K562 (cell line): ENCODE measurements around the gene OMG. TPM values are rescaled to one million over a fixed set of nuclear protein-coding genes. Genes with fewer than 3 reads are reported as not detected.

Source experiments
- ATAC-seq: fragments of 200-7000 bp; cut with Tn5 transposase; 3 replicates; pipeline ENCODE4 v1.9.1; 2020; ENCODE audit warnings: moderate library complexity
- BruUV-seq: library from RNA; stranded (reverse); fragments of 400-500 nt; replicated peaks from 2 replicates; lab custom pipeline; 2021; lab: Mats Ljungman, UMichigan
- CTCF ChIA-PET: fragments of 300-600 bp; formaldehyde crosslinking; extraction: SDS; loops from one replicate; lab custom pipeline; 2021; ENCODE audit warnings: low intra/inter-chr PET ratio; lab: Yijun Ruan, JAX
- POLR2A ChIA-PET: fragments of 300-600, 350-650 bp; sonication (Branson Sonifier 250); formaldehyde crosslinking; extraction: SDS; loops from one replicate; lab custom pipeline; 2021; ENCODE audit warnings: antibody characterized with exemption, inconsistent platforms; lab: Yijun Ruan, JAX
- DNase-seq, 4 experiments: peaks; one replicate each; pipeline versions ENCODE4 v3.0.0 to v3.0.0-alpha.2; 2011 to 2018; ENCODE audit warnings: low spot score in 3 of 4, mixed read lengths in 3 of 4; ENCODE audit errors: extremely low read depth in 1 of 4
- FAIRE-seq: peaks from 2 replicates; lab custom pipeline; 2011; peaks lifted over from hg19 to GRCh38; lab: Jason Lieb, UNC
- H2AFZ ChIP-seq: 2 replicates; pipeline ENCODE4 v1.6.0; 2011; ENCODE audit warnings: low read depth, low read length, control low read depth, inconsistent platforms
- H3K27ac ChIP-seq: fragments of 200-600 bp; 3 replicates; pipeline ENCODE4 v1.8.0; 2011; ENCODE audit warnings: low read depth, mild to moderate bottlenecking, control low read depth, inconsistent platforms, low read length, moderate library complexity, mixed read lengths; ENCODE audit errors: extremely low read depth
- H3K27me3 ChIP-seq, 2 experiments: fragments of 300-600 bp in 1 of 2; 2 replicates in 1 of 2; 3 replicates in 1 of 2; pipeline versions ENCODE4 v1.6.0 to v1.8.0; 2011; ENCODE audit warnings: inconsistent platforms in 2 of 2, low read length in 2 of 2, mild to moderate bottlenecking in 1 of 2, mixed read lengths in 1 of 2, moderate library complexity in 1 of 2; ENCODE audit not compliant: control insufficient read depth in 2 of 2, insufficient read depth in 2 of 2
- H3K36me3 ChIP-seq: fragments of 300-600 bp; 3 replicates; pipeline ENCODE4 v1.8.0; 2011; ENCODE audit warnings: mild to moderate bottlenecking, low read length, inconsistent platforms; ENCODE audit not compliant: control insufficient read depth, insufficient read depth
- H3K4me1 ChIP-seq, 2 experiments: fragments of 200-600 bp in 1 of 2; replicated peaks in 1 of 2; 2 replicates in 1 of 2; 3 replicates in 1 of 2; pipeline versions ENCODE4 v1.5.1 to v1.8.0; 2011; ENCODE audit warnings: inconsistent platforms in 2 of 2, low read length in 2 of 2, mild to moderate bottlenecking in 1 of 2, mixed read lengths in 1 of 2, moderate library complexity in 1 of 2; ENCODE audit not compliant: control insufficient read depth in 2 of 2, insufficient read depth in 2 of 2
- H3K4me2 ChIP-seq: 2 replicates; pipeline ENCODE4 v1.6.1; 2011; ENCODE audit warnings: low read length, control low read depth, inconsistent platforms, mixed read lengths; ENCODE audit not compliant: insufficient read depth
- H3K4me3 ChIP-seq: fragments of 200-600 bp; sonication (generic), shearing (Covaris generic); 2 replicates; pipeline ENCODE4 v1.5.1; 2016; ENCODE audit warnings: control low read depth, inconsistent platforms
- H3K79me2 ChIP-seq: fragments of 200-600 bp; 3 replicates; pipeline ENCODE4 v1.8.0; 2011; ENCODE audit warnings: low read length, inconsistent platforms; ENCODE audit not compliant: control insufficient read depth, insufficient read depth
- H3K9ac ChIP-seq, 2 experiments: 2 replicates each; pipeline versions ENCODE4 v1.6.0 to v1.6.1; 2011; ENCODE audit warnings: low read depth in 2 of 2, low read length in 2 of 2, control low read depth in 1 of 2, inconsistent platforms in 1 of 2, mild to moderate bottlenecking in 1 of 2, mixed read lengths in 1 of 2; ENCODE audit not compliant: insufficient read depth in 1 of 2
- H3K9me1 ChIP-seq: one replicate; pipeline ENCODE4 v1.6.0; 2011; ENCODE audit warnings: inconsistent platforms, mild to moderate bottlenecking, low read length, moderate library complexity; ENCODE audit not compliant: control insufficient read depth, insufficient read depth
- H3K9me3 ChIP-seq: replicated peaks from 2 replicates; pipeline ENCODE4 v1.5.1; 2011; ENCODE audit warnings: low read depth, low read length, inconsistent platforms; ENCODE audit not compliant: control insufficient read depth, insufficient read depth
- H4K20me1 ChIP-seq: replicated peaks from 2 replicates; pipeline ENCODE4 v1.6.1; 2011; ENCODE audit warnings: low read length, inconsistent platforms, mixed read lengths; ENCODE audit not compliant: control insufficient read depth, insufficient read depth
- ELF1 ChIP-seq: fragments of 200-800 bp; sonication (Bioruptor generic); IDR thresholded peaks from 2 replicates; pipeline ENCODE4 v1.6.1; 2016; ENCODE audit warnings: missing genetic modification characterization, missing compliant biosample characterization
- NCOR1 ChIP-seq: fragments of 450-650 bp; IDR thresholded peaks from 2 replicates; pipeline ENCODE4 v1.6.1; 2016; ENCODE audit warnings: mild to moderate bottlenecking, moderate library complexity
- PRPF4 ChIP-seq: fragments of 200-400 bp; formaldehyde crosslinking; IDR thresholded peaks from one replicate; pipeline ENCODE4 v1.6.1; 2017; ENCODE audit warnings: low read length, low read depth, mild to moderate bottlenecking; ENCODE audit not compliant: insufficient read depth, poor library complexity, severe bottlenecking
- SMC3 ChIP-seq: conservative IDR thresholded peaks from 2 replicates; pipeline ENCODE4 v1.6.1; 2011; ENCODE audit warnings: low read depth, low read length, improper control_type of control experiment; ENCODE audit not compliant: insufficient read depth
- in situ Hi-C: fragments of 300-500 bp; cut with MboI; formaldehyde crosslinking; loops from 4 replicates; pipeline ENCODE4 v1.15.0; 2018; ENCODE audit warnings: inconsistent platforms, mixed read lengths
- intact Hi-C: fragments of 100-400 bp; cut with micrococcal nuclease; formaldehyde crosslinking; loops from 2 replicates; pipeline ENCODE4 v1.14.2; 2022
- polyA plus RNA-seq, 8 experiments: library from polyadenylated mRNA; depleted of rRNA in 4 of 8; stranded (reverse) in 5 of 8; unstranded in 3 of 8; fragments of >200 nt; fragmentation: Nextera tagmentation in 2 of 8; fragmentation: Illumina TruSeq in 1 of 8; extraction: Ambion mirVana in 2 of 8; extraction: Trizol in 1 of 8; gene quantifications; 2 replicates each; pipeline versions ENCODE4 v1.2.1 to v1.2.3, GENCODE V29; 2011 to 2014; ENCODE audit warnings: inconsistent platforms in 1 of 8, missing spikeins in 1 of 8
- total RNA-seq, 7 experiments: library from RNA; depleted of rRNA in 6 of 7; stranded (reverse); fragments of >200 nt in 6 of 7; fragmentation: Illumina TruSeq in 2 of 7; extraction: Trizol in 2 of 7; gene quantifications; 2 replicates each; pipeline versions ENCODE4 v1.2.1 to v1.2.3, GENCODE V29; 2011 to 2021; ENCODE audit warnings: low replicate concordance in 1 of 7
- TF ChIP-seq, protein P1 (sequence below): fragments of 450-650 bp; IDR thresholded peaks from 2 replicates; pipeline ENCODE4 v1.6.1; 2014; ENCODE audit warnings: low read depth, mild to moderate bottlenecking, moderate library complexity, borderline replicate concordance

OMG gene
- total and polyA plus RNA-seq, 9 of the 15 experiments (the other 6 are each of a cell fraction or from before 2014, with no cell fraction given): 0.41 TPM; not detected in 8

DNA sequence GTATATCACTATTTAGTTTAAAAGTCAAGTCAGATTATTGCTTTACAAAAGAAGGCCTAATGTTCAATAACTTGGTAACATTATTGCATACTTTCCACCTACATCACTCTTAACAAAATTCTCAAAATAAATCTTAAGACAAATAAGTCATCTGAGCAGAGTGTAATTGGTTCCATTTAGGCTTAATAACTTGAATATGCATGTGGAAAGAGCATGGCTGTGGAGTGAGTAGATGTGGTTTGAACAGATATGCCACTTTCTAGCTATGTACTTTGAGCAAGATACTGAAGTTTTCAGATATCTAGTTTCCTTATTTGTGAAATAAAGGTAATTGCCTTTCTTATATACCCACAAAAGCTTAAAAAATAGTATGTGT, 31.1 kb upstream of the OMG start:
- H3K27ac ChIP-seq: no peak overlapping the region
- H3K4me1 ChIP-seq: no peaks in the 10 kb centered on the region
- no peaks in the 10 kb centered on the region for H3K9me1 ChIP-seq
- H3K27me3 ChIP-seq: no peaks in the 10 kb centered on the region
- intact Hi-C loops (no loop called here), in situ Hi-C loops (no loop called here)
- H3K4me3 ChIP-seq: no peak overlapping the region
- H3K79me2 ChIP-seq: no peaks in the 10 kb centered on the region
- ChIA-PET POLR2A (no interaction called here), CTCF (no interaction called here)
- H4K20me1 ChIP-seq: no peaks in the 10 kb centered on the region
- no peak overlapping the region for H3K4me2 ChIP-seq
- no peak for DNase-seq
- no peak for ATAC-seq
- peak; percentile 65 for FAIRE-seq
- H3K36me3 ChIP-seq: peaks cover 37% of the 10 kb centered on the region
- H3K9me3 ChIP-seq: no peaks in the 10 kb centered on the region
- no TSS peak for BruUV-seq
- TF ChIP-seq SMC3 (no peak), NCOR1 (no peak), PRPF4 (no peak), ELF1 (tag) (no peak)
- TF ChIP-seq, protein P1, sequence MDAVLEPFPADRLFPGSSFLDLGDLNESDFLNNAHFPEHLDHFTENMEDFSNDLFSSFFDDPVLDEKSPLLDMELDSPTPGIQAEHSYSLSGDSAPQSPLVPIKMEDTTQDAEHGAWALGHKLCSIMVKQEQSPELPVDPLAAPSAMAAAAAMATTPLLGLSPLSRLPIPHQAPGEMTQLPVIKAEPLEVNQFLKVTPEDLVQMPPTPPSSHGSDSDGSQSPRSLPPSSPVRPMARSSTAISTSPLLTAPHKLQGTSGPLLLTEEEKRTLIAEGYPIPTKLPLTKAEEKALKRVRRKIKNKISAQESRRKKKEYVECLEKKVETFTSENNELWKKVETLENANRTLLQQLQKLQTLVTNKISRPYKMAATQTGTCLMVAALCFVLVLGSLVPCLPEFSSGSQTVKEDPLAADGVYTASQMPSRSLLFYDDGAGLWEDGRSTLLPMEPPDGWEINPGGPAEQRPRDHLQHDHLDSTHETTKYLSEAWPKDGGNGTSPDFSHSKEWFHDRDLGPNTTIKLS: no peak
- H2AFZ ChIP-seq: no peak overlapping the region
- H3K9ac ChIP-seq: no peak overlapping the region
